Liver (tissue), 9 donors: Measurements from ENCODE around the gene TTC33. TPM values are rescaled to one million over a fixed set of nuclear protein-coding genes. Genes with fewer than 3 reads are reported as not detected.
A peak's percentile ranks its signal among the peaks of the same experiment; 100 is the strongest.

Source experiments
- DNase-seq: peaks from one replicate; pipeline ENCODE4 v3.0.0-alpha.2; 2017; ENCODE audit warnings: low spot score
- H3K27ac ChIP-seq, 2 donors: one replicate each; pipeline ENCODE4 v1.7.0; 2013; ENCODE audit warnings: inconsistent platforms in 2 of 2, low read length in 2 of 2, control low read depth in 1 of 2, low read depth in 1 of 2, mild to moderate bottlenecking in 1 of 2
- H3K27me3 ChIP-seq, 4 donors: one replicate each; pipeline versions ENCODE4 v1.6.1 to v1.7.0; 2013; ENCODE audit warnings: low read length in 3 of 4, inconsistent platforms in 1 of 4, mild to moderate bottlenecking in 1 of 4, moderate library complexity in 1 of 4; ENCODE audit not compliant: control insufficient read depth in 4 of 4, insufficient read depth in 4 of 4
- H3K36me3 ChIP-seq, 4 donors: one replicate each; pipeline versions ENCODE4 v1.6.1 to v1.7.0; 2013; ENCODE audit warnings: low read length in 3 of 4, mild to moderate bottlenecking in 3 of 4, low read depth in 1 of 4, moderate library complexity in 1 of 4; ENCODE audit not compliant: control insufficient read depth in 4 of 4, insufficient read depth in 3 of 4
- H3K4me1 ChIP-seq, 4 donors: one replicate each; pipeline versions ENCODE4 v1.6.1 to v1.7.0; 2013; ENCODE audit warnings: low read length in 3 of 4, mild to moderate bottlenecking in 3 of 4, moderate library complexity in 1 of 4; ENCODE audit not compliant: control insufficient read depth in 4 of 4, insufficient read depth in 4 of 4
- H3K4me3 ChIP-seq, 3 donors: one replicate each; pipeline versions ENCODE4 v1.6.1 to v1.7.0; 2013; ENCODE audit warnings: low read length in 3 of 3, control low read depth in 1 of 3, low read depth in 1 of 3, mild to moderate bottlenecking in 1 of 3
- H3K9ac ChIP-seq, 2 donors: one replicate each; pipeline ENCODE4 v1.7.0; 2013; ENCODE audit warnings: low read length in 2 of 2, mild to moderate bottlenecking in 2 of 2, moderate library complexity in 2 of 2, control low read depth in 1 of 2, low read depth in 1 of 2
- H3K9me3 ChIP-seq, 4 donors: one replicate each; pipeline versions ENCODE4 v1.6.1 to v1.7.0; 2013; ENCODE audit warnings: low read length in 3 of 4; ENCODE audit not compliant: control insufficient read depth in 4 of 4
- ATF3 ChIP-seq: IDR thresholded peaks from 2 replicates; pipeline ENCODE4 v1.6.1; 2016; ENCODE audit warnings: antibody characterized with exemption
- EGR1 ChIP-seq, 2 donors: IDR thresholded peaks; 2 replicates each; pipeline ENCODE4 v1.6.1; 2016 to 2018; ENCODE audit warnings: antibody characterized with exemption in 2 of 2, low read depth in 2 of 2
- FOXA1 ChIP-seq: IDR thresholded peaks from 2 replicates; pipeline ENCODE4 v1.6.1; 2016; ENCODE audit warnings: antibody characterized with exemption
- FOXA2 ChIP-seq: IDR thresholded peaks from 2 replicates; pipeline ENCODE4 v1.6.1; 2016; ENCODE audit warnings: antibody characterized with exemption
- GABPA ChIP-seq, 2 donors: IDR thresholded peaks in 1 of 2; conservative IDR thresholded peaks in 1 of 2; 2 replicates each; pipeline ENCODE4 v1.6.1; 2016; ENCODE audit warnings: antibody characterized with exemption in 2 of 2, mild to moderate bottlenecking in 1 of 2, moderate library complexity in 1 of 2
- HNF4A ChIP-seq, 2 donors: conservative IDR thresholded peaks; 2 replicates each; pipeline ENCODE4 v1.6.1; 2016; ENCODE audit warnings: antibody characterized with exemption in 2 of 2, mild to moderate bottlenecking in 2 of 2
- HNF4G ChIP-seq: IDR thresholded peaks from 2 replicates; pipeline ENCODE4 v1.6.1; 2016; ENCODE audit warnings: antibody characterized with exemption
- JUND ChIP-seq, 2 donors: IDR thresholded peaks; 2 replicates each; pipeline ENCODE4 v1.6.1; 2016; ENCODE audit warnings: antibody characterized with exemption in 2 of 2
- NR2F2 ChIP-seq: IDR thresholded peaks from 2 replicates; pipeline ENCODE4 v1.6.1; 2016; ENCODE audit warnings: antibody characterized with exemption
- RAD21 ChIP-seq, 2 donors: IDR thresholded peaks; 2 replicates each; pipeline ENCODE4 v1.6.1; 2016; ENCODE audit warnings: antibody characterized with exemption in 2 of 2, mild to moderate bottlenecking in 2 of 2
- RXRA ChIP-seq, 2 donors: IDR thresholded peaks; 2 replicates each; pipeline ENCODE4 v1.6.1; 2017 to 2018; ENCODE audit warnings: antibody characterized with exemption in 2 of 2, mild to moderate bottlenecking in 1 of 2
- SP1 ChIP-seq: IDR thresholded peaks from 2 replicates; pipeline ENCODE4 v1.6.1; 2018; ENCODE audit warnings: antibody characterized with exemption, mild to moderate bottlenecking
- TAF1 ChIP-seq: conservative IDR thresholded peaks from 2 replicates; pipeline ENCODE4 v1.6.1; 2016; ENCODE audit warnings: antibody characterized with exemption, mild to moderate bottlenecking
- YY1 ChIP-seq: IDR thresholded peaks from 2 replicates; pipeline ENCODE4 v1.6.1; 2016; ENCODE audit warnings: antibody characterized with exemption, mild to moderate bottlenecking
- WGBS: extraction: QIAGEN DNeasy Blood & Tissue Kit; methylation state at CpG from one replicate; pipeline ENCODE4 v1.1.7; 2013; 5-methylcytosine and 5-hydroxymethylcytosine counted together
- polyA plus RNA-seq, 2 donors: library from polyadenylated mRNA; stranded (reverse) in 1 of 2; unstranded in 1 of 2; fragments of 200-250 nt in 1 of 2; fragments of >200 nt in 1 of 2; fragmentation: Nextera tagmentation in 1 of 2; extraction: Ambion mirVana in 1 of 2; gene quantifications; one replicate each; pipeline versions ENCODE4 v1.2.1 to v1.2.3, GENCODE V29; 2013 to 2015
- total RNA-seq, 2 donors: library from RNA; depleted of rRNA; stranded (reverse); fragments of >200 nt; gene quantifications; one replicate each; pipeline ENCODE4 v1.2.3, GENCODE V29; 2014
- TF ChIP-seq, protein P1 (sequence below): IDR thresholded peaks from 2 replicates; pipeline ENCODE4 v1.6.1; 2016; ENCODE audit warnings: antibody characterized with exemption
- TF ChIP-seq, protein P2 (sequence below): fragments of 150-350 bp; IDR thresholded peaks from 2 replicates; pipeline ENCODE4 v1.5.1; 2017; ENCODE audit warnings: improper control_type of control experiment, low read depth, low read length; ENCODE audit not compliant: missing input control
- donor health status: healthy.
- donor health status: healthy.
- donor health status: healthy.
- donor health status: healthy.
- donor health status: healthy.

TTC33 gene, protein sequence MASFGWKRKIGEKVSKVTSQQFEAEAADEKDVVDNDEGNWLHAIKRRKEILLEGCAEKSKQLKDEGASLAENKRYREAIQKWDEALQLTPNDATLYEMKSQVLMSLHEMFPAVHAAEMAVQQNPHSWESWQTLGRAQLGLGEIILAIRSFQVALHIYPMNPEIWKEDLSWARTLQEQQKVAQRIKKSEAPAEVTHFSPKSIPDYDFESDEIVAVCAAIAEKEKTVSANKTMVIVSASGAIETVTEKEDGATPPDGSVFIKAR
- total RNA-seq: 10 to 100 TPM; 10.2 to 12.0 TPM
- 1 to 10 TPM; 4.3 to 4.9 TPM for polyA plus RNA-seq

- WGBS: 8% methylated on average over 80 of the region's 80 CpGs
- Histone ChIP-seq H3K4me1 (peaks cover 0 to 18% (median 9%) of the 10 kb centered on the region in 4 donors), H3K36me3 (peaks cover 0 to 2% (median 2%) of the 10 kb centered on the region in 4 donors), H3K9me3 (no peaks in the 10 kb centered on the region), H3K27ac (peak within 1 kb of the TSS; percentile 87 to 91), H3K27me3 (no peaks in the 10 kb centered on the region), H3K4me3 (peak within 1 kb of the TSS; percentile 68 to 98 (median 97)), H3K9ac (peak within 1 kb of the TSS; percentile 93 to 99)
- peak; percentile 93 for TF ChIP-seq NR2F2
- TF ChIP-seq FOXA2: no peak
- TF ChIP-seq FOXA1: no peak
- TF ChIP-seq, protein P1, sequence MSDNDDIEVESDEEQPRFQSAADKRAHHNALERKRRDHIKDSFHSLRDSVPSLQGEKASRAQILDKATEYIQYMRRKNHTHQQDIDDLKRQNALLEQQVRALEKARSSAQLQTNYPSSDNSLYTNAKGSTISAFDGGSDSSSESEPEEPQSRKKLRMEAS: peak; percentile 96
- peak; percentile 54 for TF ChIP-seq SP1
- peak; percentile 67 to 82 for TF ChIP-seq EGR1 (IDR thresholded peaks at IDR 0.05; ENCODE audit: low read depth in 2 of 2)
- TF ChIP-seq RXRA (IDR thresholded peaks at IDR 0.05): peak; percentile 61 to 71
- no peak for TF ChIP-seq HNF4G
- TF ChIP-seq, protein P2, sequence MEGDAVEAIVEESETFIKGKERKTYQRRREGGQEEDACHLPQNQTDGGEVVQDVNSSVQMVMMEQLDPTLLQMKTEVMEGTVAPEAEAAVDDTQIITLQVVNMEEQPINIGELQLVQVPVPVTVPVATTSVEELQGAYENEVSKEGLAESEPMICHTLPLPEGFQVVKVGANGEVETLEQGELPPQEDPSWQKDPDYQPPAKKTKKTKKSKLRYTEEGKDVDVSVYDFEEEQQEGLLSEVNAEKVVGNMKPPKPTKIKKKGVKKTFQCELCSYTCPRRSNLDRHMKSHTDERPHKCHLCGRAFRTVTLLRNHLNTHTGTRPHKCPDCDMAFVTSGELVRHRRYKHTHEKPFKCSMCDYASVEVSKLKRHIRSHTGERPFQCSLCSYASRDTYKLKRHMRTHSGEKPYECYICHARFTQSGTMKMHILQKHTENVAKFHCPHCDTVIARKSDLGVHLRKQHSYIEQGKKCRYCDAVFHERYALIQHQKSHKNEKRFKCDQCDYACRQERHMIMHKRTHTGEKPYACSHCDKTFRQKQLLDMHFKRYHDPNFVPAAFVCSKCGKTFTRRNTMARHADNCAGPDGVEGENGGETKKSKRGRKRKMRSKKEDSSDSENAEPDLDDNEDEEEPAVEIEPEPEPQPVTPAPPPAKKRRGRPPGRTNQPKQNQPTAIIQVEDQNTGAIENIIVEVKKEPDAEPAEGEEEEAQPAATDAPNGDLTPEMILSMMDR: peak; percentile 62
- TF ChIP-seq YY1: peak; percentile 78
- TF ChIP-seq JUND (IDR thresholded peaks at IDR 0.05): peak; percentile 63 to 70
- TF ChIP-seq HNF4A (conservative IDR thresholded peaks at IDR 0.05): peak in 1 of 2 donors; percentile 21
- peak; percentile 69 to 78 for TF ChIP-seq RAD21 (IDR thresholded peaks at IDR 0.05)
- peak; percentile 15 for TF ChIP-seq ATF3
- TF ChIP-seq GABPA (IDR thresholded peaks at IDR 0.05 in 1 of 2, conservative IDR thresholded peaks at IDR 0.05 in 1 of 2): peak in 1 of 2 donors; percentile 75
- DNase-seq: peak; percentile 93
These were observed at the start of gene TTC33 for GRCh38 chr5:40755407-40756365. TTC33 (minus strand) TSS chr5:40755961; CDS start chr5:40747018, 8,943 bp downstream.

- Histone ChIP-seq H3K36me3 (no peaks in the 10 kb centered on the region), H3K27me3 (no peaks in the 10 kb centered on the region), H3K9me3 (no peaks in the 10 kb centered on the region), H3K4me1 (peaks cover 0 to 13% (median 5%) of the 10 kb centered on the region in 4 donors), H3K9ac (no peak overlapping the region), H3K4me3 (no peak overlapping the region), H3K27ac (no peak overlapping the region)
- 95% methylated on average over 8 of the region's 8 CpGs for WGBS
- TF ChIP-seq TAF1: no peak
- DNase-seq: no peak
These were observed 46.2 kb upstream of the TTC33 start for GRCh38 chr5:40801771-40802562.
